Adipocyte (in vitro differentiated cells): ENCODE data around the gene OLFML2A.
A peak's percentile ranks its signal among the peaks of the same experiment; 100 is the strongest.
"Not testable (repeated sequence)": the region's sequence is repeated elsewhere in the genome, so short reads cannot be mapped to it uniquely, and the experiment has no call there.

Source experiments
- DNase-seq: peaks from one replicate; pipeline ENCODE4 v3.0.0-alpha.2; 2015; ENCODE audit warnings: low read depth
- H3K27me3 ChIP-seq: replicated peaks from 2 replicates; pipeline ENCODE4 v1.7.0; 2013; ENCODE audit warnings: mild to moderate bottlenecking, low read length, moderate library complexity; ENCODE audit not compliant: control insufficient read depth, insufficient read depth
- H3K36me3 ChIP-seq: 2 replicates; pipeline ENCODE4 v1.7.0; 2013; ENCODE audit warnings: low read length, mild to moderate bottlenecking, moderate library complexity; ENCODE audit not compliant: control insufficient read depth, insufficient read depth, severe bottlenecking
- H3K4me1 ChIP-seq: 2 replicates; pipeline ENCODE4 v1.7.0; 2013; ENCODE audit warnings: mild to moderate bottlenecking, low read length, moderate library complexity; ENCODE audit not compliant: control insufficient read depth, insufficient read depth
- H3K4me3 ChIP-seq: 2 replicates; pipeline ENCODE4 v1.7.0; 2013; ENCODE audit warnings: mild to moderate bottlenecking, low read length, moderate library complexity
- H3K9ac ChIP-seq: 2 replicates; pipeline ENCODE4 v1.7.0; 2013; ENCODE audit warnings: mild to moderate bottlenecking, low read length, moderate library complexity
- H3K9me3 ChIP-seq: 2 replicates; pipeline ENCODE4 v1.7.0; 2013; ENCODE audit warnings: mild to moderate bottlenecking, low read length, moderate library complexity; ENCODE audit not compliant: control insufficient read depth

The OLFML2A gene

GRCh38 chr9:124838132-124838531 is 61.2 kb downstream of the OLFML2A start:
- not testable (repeated sequence) for H3K27me3 ChIP-seq, H3K9me3 ChIP-seq, H3K4me3 ChIP-seq, H3K9ac ChIP-seq, DNase-seq, H3K36me3 ChIP-seq
- peaks cover 15% of the 10 kb centered on the region for H3K4me1 ChIP-seq

GRCh38 chr9:124838567-124839275 is 61.8 kb downstream of the OLFML2A start:
- H3K4me3 ChIP-seq, H3K9ac ChIP-seq, DNase-seq, H3K36me3 ChIP-seq, H3K27me3 ChIP-seq, H3K9me3 ChIP-seq: not testable (repeated sequence)
- peaks cover 15% of the 10 kb centered on the region for H3K4me1 ChIP-seq

- no peaks in the 10 kb centered on the region for H3K36me3 ChIP-seq
- no peaks in the 10 kb centered on the region for H3K27me3 ChIP-seq
- no peaks in the 10 kb centered on the region for H3K9me3 ChIP-seq
- no peak overlapping the region for H3K9ac ChIP-seq
- H3K4me1 ChIP-seq, result peaks cover 10% of the 10 kb centered on the region
- DNase-seq, result peak; percentile 35
- H3K4me3 ChIP-seq, result no peak overlapping the region
Observed at GRCh38 chr9:124839612-124840299, 62.8 kb downstream of the OLFML2A start.

DNA sequence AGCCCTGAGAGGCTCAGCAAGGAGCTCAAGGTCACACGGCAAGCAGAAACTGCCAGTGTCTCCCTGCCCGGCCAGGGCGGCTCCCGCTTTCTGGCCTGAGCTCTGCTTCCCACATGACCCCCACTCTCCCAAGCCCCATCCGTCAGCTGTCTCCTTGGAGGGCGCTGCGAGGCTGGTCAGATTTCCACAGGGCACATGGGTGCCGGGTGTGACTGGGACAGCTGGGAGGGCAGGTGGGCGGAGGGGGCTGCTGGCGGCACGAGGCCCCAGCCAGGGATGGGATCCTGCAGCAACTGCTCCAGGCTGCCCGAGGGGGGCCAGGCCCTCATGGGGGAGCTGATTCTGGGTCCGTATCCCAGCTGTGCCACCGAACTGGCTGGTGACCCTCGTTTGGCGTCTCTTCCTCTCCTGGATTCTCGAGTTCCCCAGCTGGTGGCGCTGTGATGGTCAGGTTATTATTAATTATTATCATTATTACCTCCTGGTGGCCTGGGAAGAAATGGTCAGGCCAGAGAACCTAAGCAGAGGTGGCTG is 63.4 kb downstream of the OLFML2A start:
- Histone ChIP-seq H3K9ac (no peak overlapping the region), H3K27me3 (no peaks in the 10 kb centered on the region), H3K9me3 (no peaks in the 10 kb centered on the region), H3K4me3 (no peak overlapping the region), H3K36me3 (no peaks in the 10 kb centered on the region), H3K4me1 (peaks cover 4% of the 10 kb centered on the region)
- DNase-seq, result no peak

DNA sequence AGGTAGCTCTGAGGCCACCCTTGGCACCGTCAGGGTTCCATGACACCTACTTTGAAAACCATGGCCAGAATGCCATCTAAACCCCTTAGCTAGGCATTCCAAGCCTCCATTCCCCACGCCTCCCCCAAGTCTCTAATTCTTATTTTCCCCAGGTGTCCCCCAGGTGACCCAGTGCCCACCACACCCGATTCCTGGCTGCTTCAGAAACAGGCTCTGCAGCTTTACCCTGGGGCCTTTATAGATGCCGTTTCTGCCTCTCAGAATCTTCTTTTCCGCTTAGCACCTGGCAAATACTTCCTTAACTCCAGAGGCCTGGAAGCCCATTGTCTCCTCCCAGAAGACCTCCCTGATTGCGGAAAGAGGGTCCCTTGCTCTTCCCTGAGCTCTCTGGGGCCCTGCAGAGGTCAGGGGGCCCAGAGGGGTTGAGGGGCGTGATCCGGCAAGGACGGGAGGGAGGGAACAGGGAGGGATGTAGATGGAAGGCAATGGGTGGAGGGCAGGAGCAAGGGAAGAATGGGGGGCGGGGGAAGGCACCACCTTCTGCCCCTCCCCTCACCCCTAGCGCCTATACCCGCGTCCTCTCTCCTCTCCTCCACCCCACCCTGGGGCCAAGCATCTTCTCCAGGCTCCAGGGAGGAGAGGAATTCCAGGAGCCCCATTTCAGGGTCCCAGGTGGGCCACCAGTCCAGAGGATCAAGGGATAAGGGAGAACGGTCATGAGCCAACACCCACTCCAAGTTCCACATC is 64.3 kb downstream of the OLFML2A start:
- DNase-seq, result no peak
- H3K4me3 ChIP-seq, result no peak overlapping the region
- no peaks in the 10 kb centered on the region for H3K4me1 ChIP-seq
- H3K36me3 ChIP-seq, result no peaks in the 10 kb centered on the region
- H3K9ac ChIP-seq, result no peak overlapping the region
- no peaks in the 10 kb centered on the region for H3K27me3 ChIP-seq
- H3K9me3 ChIP-seq, result no peaks in the 10 kb centered on the region

- H3K27me3 ChIP-seq, result no peaks in the 10 kb centered on the region
- no peaks in the 10 kb centered on the region for H3K4me1 ChIP-seq
- H3K9me3 ChIP-seq, result no peaks in the 10 kb centered on the region
- no peak overlapping the region for H3K9ac ChIP-seq
- no peak overlapping the region for H3K4me3 ChIP-seq
- no peaks in the 10 kb centered on the region for H3K36me3 ChIP-seq
- DNase-seq, result no peak
Observed at GRCh38 chr9:124843456-124844034, 66.6 kb downstream of the OLFML2A start.

DNA sequence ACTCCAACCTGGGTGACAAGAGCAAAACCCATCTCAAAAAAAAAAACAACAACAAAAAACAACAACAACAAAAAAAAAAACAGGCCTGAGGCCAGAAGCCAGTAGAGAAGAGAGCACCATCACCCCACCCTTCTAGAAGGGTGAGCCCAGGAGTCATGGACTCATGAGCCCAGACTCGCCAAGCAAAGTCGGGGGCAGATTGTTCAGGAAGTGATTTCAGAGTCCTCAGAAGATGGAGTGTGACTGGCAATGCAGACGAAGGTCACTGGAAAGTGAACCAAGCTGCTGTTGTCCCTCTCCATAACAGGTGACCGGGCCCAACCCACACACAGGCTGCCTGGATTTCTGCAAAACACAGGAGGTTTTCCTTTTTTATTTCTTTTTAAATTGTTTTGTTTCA is 67.4 kb downstream of the OLFML2A start:
- Histone ChIP-seq H3K4me1 (no peaks in the 10 kb centered on the region), H3K36me3 (no peaks in the 10 kb centered on the region), H3K4me3 (no peak overlapping the region), H3K9me3 (no peaks in the 10 kb centered on the region), H3K9ac (no peak overlapping the region), H3K27me3 (no peaks in the 10 kb centered on the region)
- DNase-seq, result no peak

DNA sequence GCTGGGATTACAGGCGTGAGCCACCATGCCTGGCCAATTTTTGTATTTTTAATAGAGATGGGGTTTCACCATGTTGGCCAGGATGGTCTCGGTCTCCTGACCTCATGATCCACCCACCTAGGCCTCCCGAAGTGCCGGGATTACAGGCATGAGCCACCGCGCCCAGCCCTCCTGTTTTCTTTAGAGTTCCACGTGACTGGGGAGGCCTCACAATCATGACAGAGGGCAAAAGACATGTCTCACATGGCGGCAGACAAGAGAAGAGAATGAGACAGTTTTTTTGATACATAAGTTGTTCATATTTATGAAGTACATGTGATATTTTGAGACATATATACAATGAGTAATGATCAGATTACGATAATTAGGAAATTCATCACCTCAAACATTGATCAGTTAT is 69.5 kb downstream of the OLFML2A start:
- not testable (repeated sequence) for H3K9ac ChIP-seq, DNase-seq, H3K9me3 ChIP-seq, H3K4me1 ChIP-seq, H3K36me3 ChIP-seq, H3K4me3 ChIP-seq, H3K27me3 ChIP-seq

DNA sequence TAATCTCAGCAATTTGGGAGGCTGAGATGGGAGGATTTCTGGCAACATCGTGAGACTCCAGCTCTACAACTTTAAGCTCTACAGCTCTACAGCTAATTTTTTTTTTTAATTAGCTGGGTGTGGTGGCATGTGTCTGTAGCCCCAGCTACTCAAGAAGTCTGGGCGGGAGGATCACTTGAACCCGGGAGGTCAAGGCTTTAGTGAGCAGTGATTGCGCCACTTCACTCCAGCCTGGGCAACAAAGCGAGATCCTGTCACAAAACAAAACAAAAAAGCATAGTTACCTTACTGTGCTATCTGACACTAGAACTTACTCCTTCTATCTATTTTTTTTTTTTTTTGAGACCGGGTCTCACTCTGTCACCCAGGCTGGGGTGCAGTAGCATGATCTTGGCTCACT is 70.0 kb downstream of the OLFML2A start:
- Histone ChIP-seq H3K27me3 (no peaks in the 10 kb centered on the region), H3K9ac (no peak overlapping the region), H3K4me3 (no peak overlapping the region)

DNA sequence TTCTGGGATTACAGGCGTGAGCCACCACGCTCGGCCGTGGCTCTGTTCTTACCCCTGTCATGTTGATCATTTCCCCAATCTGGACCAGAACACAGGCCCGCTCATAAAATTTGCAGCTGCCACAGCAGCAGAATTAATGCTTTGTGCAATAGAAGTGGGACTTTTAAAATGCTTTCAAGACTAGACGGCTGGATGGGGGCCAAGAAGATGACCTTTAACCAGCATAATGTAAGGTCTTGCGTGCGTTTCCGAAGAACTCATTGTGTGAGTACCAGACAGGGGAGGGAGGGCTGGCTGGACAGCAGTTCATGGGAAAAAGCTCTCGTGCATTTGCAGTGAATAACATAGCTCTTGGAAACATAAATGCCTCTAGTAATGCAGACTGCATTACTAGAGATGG is 72.9 kb downstream of the OLFML2A start:
- no peaks in the 10 kb centered on the region for H3K9me3 ChIP-seq
- peaks cover 7% of the 10 kb centered on the region for H3K4me1 ChIP-seq
- DNase-seq, result peak; percentile 47
- no peak overlapping the region for H3K9ac ChIP-seq
- H3K36me3 ChIP-seq, result no peaks in the 10 kb centered on the region
- H3K4me3 ChIP-seq, result no peak overlapping the region
- no peaks in the 10 kb centered on the region for H3K27me3 ChIP-seq

More for the DNA sequence above, 70.0 kb downstream of the OLFML2A start:
- no peaks in the 10 kb centered on the region for H3K9me3 ChIP-seq
- no peaks in the 10 kb centered on the region for H3K4me1 ChIP-seq
- DNase-seq, result no peak
- H3K36me3 ChIP-seq, result no peaks in the 10 kb centered on the region
